Measurements from ENCODE around the gene JHY. TPM values are rescaled to one million over a fixed set of nuclear protein-coding genes. Genes with fewer than 3 reads are reported as not detected.
A peak's percentile ranks its signal among the peaks of the same experiment; 100 is the strongest.
"Not testable (repeated sequence)": the region's sequence is repeated elsewhere in the genome, so short reads cannot be mapped to it uniquely, and the experiment has no call there.

The JHY gene
- total RNA-seq, 2 donors from 2014 or later: 2.1 to 4.8 TPM

DNA sequence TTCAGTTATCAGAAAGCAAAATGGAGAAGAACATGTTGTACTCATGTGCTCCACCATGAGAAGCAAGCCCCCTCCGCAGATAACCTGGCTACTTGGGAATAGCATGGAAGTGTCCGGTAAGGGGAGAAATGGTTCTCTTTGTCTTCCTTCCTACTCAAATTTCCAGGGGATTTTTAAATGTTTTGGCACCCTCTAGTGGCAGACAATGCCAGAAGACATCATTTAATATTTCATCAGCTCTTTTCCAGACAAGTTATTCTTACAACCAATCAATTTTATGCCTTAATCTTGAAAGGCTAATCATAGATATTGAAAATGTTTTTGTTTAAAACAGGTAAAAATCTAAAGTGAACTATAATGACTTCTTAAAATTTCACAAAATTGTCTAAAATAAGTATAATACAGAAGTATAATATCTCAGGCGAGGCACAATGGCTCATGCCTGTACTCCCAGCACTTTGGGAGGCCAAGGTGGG lies 28.6 kb upstream of the JHY start:
- no peak overlapping the region for H3K27ac Mint-ChIP-seq
- TF ChIP-seq, protein P1, sequence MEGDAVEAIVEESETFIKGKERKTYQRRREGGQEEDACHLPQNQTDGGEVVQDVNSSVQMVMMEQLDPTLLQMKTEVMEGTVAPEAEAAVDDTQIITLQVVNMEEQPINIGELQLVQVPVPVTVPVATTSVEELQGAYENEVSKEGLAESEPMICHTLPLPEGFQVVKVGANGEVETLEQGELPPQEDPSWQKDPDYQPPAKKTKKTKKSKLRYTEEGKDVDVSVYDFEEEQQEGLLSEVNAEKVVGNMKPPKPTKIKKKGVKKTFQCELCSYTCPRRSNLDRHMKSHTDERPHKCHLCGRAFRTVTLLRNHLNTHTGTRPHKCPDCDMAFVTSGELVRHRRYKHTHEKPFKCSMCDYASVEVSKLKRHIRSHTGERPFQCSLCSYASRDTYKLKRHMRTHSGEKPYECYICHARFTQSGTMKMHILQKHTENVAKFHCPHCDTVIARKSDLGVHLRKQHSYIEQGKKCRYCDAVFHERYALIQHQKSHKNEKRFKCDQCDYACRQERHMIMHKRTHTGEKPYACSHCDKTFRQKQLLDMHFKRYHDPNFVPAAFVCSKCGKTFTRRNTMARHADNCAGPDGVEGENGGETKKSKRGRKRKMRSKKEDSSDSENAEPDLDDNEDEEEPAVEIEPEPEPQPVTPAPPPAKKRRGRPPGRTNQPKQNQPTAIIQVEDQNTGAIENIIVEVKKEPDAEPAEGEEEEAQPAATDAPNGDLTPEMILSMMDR (conservative IDR thresholded peaks at IDR 0.05): peak; percentile 92
- no peak overlapping the region for H3K9ac ChIP-seq (ENCODE audit: extremely low read depth, low read length, poor library complexity, severe bottlenecking)
- H3K27me3 Mint-ChIP-seq (ENCODE audit: insufficient read depth): no peaks in the 10 kb centered on the region
- WGBS, 2 experiments (ENCODE audit: insufficient coverage in 1 of 2, insufficient read length in 1 of 2): 15 to 47% methylated on average over 2 to 3 of the region's 3 CpGs
- DNase-seq: peak; percentile 82
- H3K4me1 ChIP-seq (ENCODE audit: control insufficient read depth, insufficient read depth, low read length): peaks cover 7% of the 10 kb centered on the region
- H3K27ac ChIP-seq (ENCODE audit: low read depth, low read length): no peak overlapping the region
- H3K4me3 Mint-ChIP-seq: no peak overlapping the region
- H3K9me3 Mint-ChIP-seq: no peaks in the 10 kb centered on the region
- H3K36me3 ChIP-seq (ENCODE audit: control insufficient read depth, insufficient read depth, low read length): no peaks in the 10 kb centered on the region
- H3K9me3 ChIP-seq (ENCODE audit: control insufficient read depth, low read length): no peaks in the 10 kb centered on the region
- H3K27me3 ChIP-seq (ENCODE audit: control insufficient read depth, insufficient read depth, low read length, poor library complexity, severe bottlenecking): no peaks in the 10 kb centered on the region
- no peak overlapping the region for H3K4me3 ChIP-seq (ENCODE audit: low read length)
- H3K4me1 Mint-ChIP-seq: peaks cover 26% of the 10 kb centered on the region
- H3K36me3 Mint-ChIP-seq (ENCODE audit: low read depth): no peaks in the 10 kb centered on the region

DNA sequence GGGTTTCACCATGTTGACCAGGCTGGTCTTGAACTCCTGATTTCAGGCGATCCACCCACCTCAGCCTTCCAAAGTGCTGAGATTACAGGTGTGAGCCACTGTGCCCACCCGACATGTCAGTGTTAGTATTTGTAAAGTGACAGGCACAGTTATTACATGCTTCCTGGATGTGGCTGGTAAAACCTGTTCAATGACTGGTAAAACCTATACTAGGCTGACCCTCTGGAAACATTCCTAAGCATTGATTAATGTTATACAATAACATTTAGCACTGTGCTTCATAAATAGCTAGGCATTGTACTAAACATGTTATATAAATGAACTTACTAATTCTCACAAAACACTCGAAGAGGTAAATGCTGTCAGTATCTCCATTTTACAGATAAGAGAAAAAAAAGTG lies 20.9 kb upstream of the JHY start:
- H3K9me3 ChIP-seq (ENCODE audit: control insufficient read depth, low read length): no peaks in the 10 kb centered on the region
- Mint-ChIP-seq H3K27me3 (ENCODE audit: insufficient read depth) (peaks cover 3% of the 10 kb centered on the region), H3K4me1 (no peaks in the 10 kb centered on the region), H3K27ac (no peak overlapping the region), H3K4me3 (no peak overlapping the region), H3K36me3 (ENCODE audit: low read depth) (no peaks in the 10 kb centered on the region), H3K9me3 (no peaks in the 10 kb centered on the region)
- H3K9ac ChIP-seq (ENCODE audit: extremely low read depth, low read length, poor library complexity, severe bottlenecking): no peak overlapping the region
- DNase-seq: no peak
- no peaks in the 10 kb centered on the region for H3K36me3 ChIP-seq (ENCODE audit: control insufficient read depth, insufficient read depth, low read length)
- H3K4me3 ChIP-seq (ENCODE audit: low read length): no peak overlapping the region
- H3K27ac ChIP-seq (ENCODE audit: low read depth, low read length): no peak overlapping the region
- no peaks in the 10 kb centered on the region for H3K27me3 ChIP-seq (ENCODE audit: control insufficient read depth, insufficient read depth, low read length, poor library complexity, severe bottlenecking)
- TF ChIP-seq, protein P1 (conservative IDR thresholded peaks at IDR 0.05): no peak
- 86 to 100% methylated on average over 1 to 3 of the region's 3 CpGs for WGBS, 2 experiments (ENCODE audit: insufficient coverage in 1 of 2, insufficient read length in 1 of 2)
- H3K4me1 ChIP-seq (ENCODE audit: control insufficient read depth, insufficient read depth, low read length): no peaks in the 10 kb centered on the region

DNA sequence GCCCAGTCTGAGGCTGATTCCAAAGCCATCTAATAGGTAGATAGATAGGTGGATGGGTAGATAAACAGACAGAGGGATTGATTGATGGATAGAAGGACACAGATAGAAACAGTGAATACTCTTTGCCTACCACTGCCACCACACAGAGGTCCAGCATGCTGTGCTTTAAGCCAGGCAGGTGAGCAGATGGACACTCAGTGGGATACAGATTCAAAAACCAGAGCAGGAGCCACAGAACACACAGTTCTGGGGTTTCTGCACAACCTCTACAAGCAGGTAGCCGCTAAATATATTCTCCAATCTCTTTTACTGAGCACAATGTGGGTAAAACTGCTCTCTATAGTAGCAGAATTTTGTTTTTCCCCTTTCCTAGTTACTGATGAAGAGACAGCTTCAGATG lies 20.5 kb upstream of the JHY start:
- peaks cover 3% of the 10 kb centered on the region for H3K27me3 Mint-ChIP-seq (ENCODE audit: insufficient read depth)
- TF ChIP-seq, protein P1 (conservative IDR thresholded peaks at IDR 0.05): no peak
- Histone ChIP-seq H3K4me3 (ENCODE audit: low read length) (no peak overlapping the region), H3K9ac (ENCODE audit: extremely low read depth, low read length, poor library complexity, severe bottlenecking) (no peak overlapping the region), H3K27ac (ENCODE audit: low read depth, low read length) (no peak overlapping the region), H3K27me3 (ENCODE audit: control insufficient read depth, insufficient read depth, low read length, poor library complexity, severe bottlenecking) (no peaks in the 10 kb centered on the region), H3K36me3 (ENCODE audit: control insufficient read depth, insufficient read depth, low read length) (no peaks in the 10 kb centered on the region), H3K4me1 (ENCODE audit: control insufficient read depth, insufficient read depth, low read length) (no peaks in the 10 kb centered on the region), H3K9me3 (ENCODE audit: control insufficient read depth, low read length) (no peaks in the 10 kb centered on the region)
- H3K4me3 Mint-ChIP-seq: no peak overlapping the region
- H3K36me3 Mint-ChIP-seq (ENCODE audit: low read depth): no peaks in the 10 kb centered on the region
- H3K9me3 Mint-ChIP-seq: no peaks in the 10 kb centered on the region
- H3K4me1 Mint-ChIP-seq: no peaks in the 10 kb centered on the region
- H3K27ac Mint-ChIP-seq: no peak overlapping the region
- 73 to 100% methylated on average over 1 of the region's 1 CpG for WGBS, 2 experiments (ENCODE audit: insufficient coverage in 1 of 2, insufficient read length in 1 of 2)
- no peak for DNase-seq

DNA sequence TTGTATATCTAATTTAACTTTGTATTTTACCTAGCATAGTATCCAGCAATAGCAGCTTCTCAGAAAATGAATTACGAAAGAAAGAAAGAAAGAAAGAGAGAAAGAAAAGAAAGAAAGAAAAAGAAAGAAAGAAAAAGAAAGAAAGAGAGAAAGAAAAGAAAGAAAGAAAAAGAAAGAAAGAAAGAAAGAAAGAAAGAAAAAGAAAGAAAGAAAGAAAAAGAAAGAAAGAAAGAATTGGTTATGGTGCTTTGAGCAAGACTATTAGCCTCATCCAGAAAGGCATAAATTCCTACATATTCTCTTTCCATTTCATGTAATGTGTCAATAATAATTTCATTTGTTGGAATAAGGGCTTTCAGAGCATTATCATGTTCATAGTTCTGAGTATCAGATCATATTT lies 19.4 kb upstream of the JHY start:
- not testable (repeated sequence) for H3K27me3 Mint-ChIP-seq (ENCODE audit: insufficient read depth); H3K4me3 ChIP-seq (ENCODE audit: low read length); H3K4me3 Mint-ChIP-seq; H3K9me3 ChIP-seq (ENCODE audit: control insufficient read depth, low read length); H3K9ac ChIP-seq (ENCODE audit: extremely low read depth, low read length, poor library complexity, severe bottlenecking); H3K36me3 ChIP-seq (ENCODE audit: control insufficient read depth, insufficient read depth, low read length); H3K27me3 ChIP-seq (ENCODE audit: control insufficient read depth, insufficient read depth, low read length, poor library complexity, severe bottlenecking); H3K9me3 Mint-ChIP-seq; DNase-seq; H3K27ac ChIP-seq (ENCODE audit: low read depth, low read length); H3K4me1 ChIP-seq (ENCODE audit: control insufficient read depth, insufficient read depth, low read length); H3K4me1 Mint-ChIP-seq; H3K27ac Mint-ChIP-seq; H3K36me3 Mint-ChIP-seq (ENCODE audit: low read depth)
- WGBS, 2 experiments (ENCODE audit: insufficient coverage in 1 of 2, insufficient read length in 1 of 2): 60 to 78% methylated on average over 1 of the region's 1 CpG

All from endodermal cell (in vitro differentiated cells).